HepG2 (cell line): ENCODE results near the gene CACNA2D3. TPM values are rescaled to one million over a fixed set of nuclear protein-coding genes. Genes with fewer than 3 reads are reported as not detected.

ENCODE experiments used
- ATAC-seq: fragments of 200-7000 bp; cut with Tn5 transposase; 3 replicates; pipeline ENCODE4 v1.9.1; 2020; ENCODE audit warnings: mild to moderate bottlenecking, moderate library complexity
- BruUV-seq: library from RNA; stranded (reverse); fragments of 400-500 nt; replicated peaks from 2 replicates; lab custom pipeline; 2021; lab: Mats Ljungman, UMichigan
- CTCF ChIA-PET: fragments of 300-600 bp; formaldehyde crosslinking; extraction: SDS; loops from one replicate; lab custom pipeline; 2021; ENCODE audit warnings: low total read pairs, inconsistent platforms, low intra/inter-chr PET ratio; lab: Yijun Ruan, JAX
- POLR2A ChIA-PET: fragments of 350-600 bp; sonication (Branson Sonifier 250); formaldehyde crosslinking; loops from one replicate; lab custom pipeline; 2020; ENCODE audit warnings: antibody characterized with exemption, inconsistent platforms; lab: Yijun Ruan, JAX
- DNase-seq: peaks from one replicate; pipeline ENCODE4 v3.0.0-alpha.2; 2015; ENCODE audit warnings: low spot score
- FAIRE-seq: peaks from 3 replicates; lab custom pipeline; 2011; peaks lifted over from hg19 to GRCh38; lab: Jason Lieb, UNC
- H2AFZ ChIP-seq: one replicate; pipeline ENCODE4 v1.6.1; 2011; ENCODE audit warnings: low read length, inconsistent platforms
- H3K27ac ChIP-seq: fragments of 300-600 bp; 3 replicates; pipeline ENCODE4 v1.8.0; 2011; ENCODE audit warnings: mixed run types, mild to moderate bottlenecking, mixed read lengths, low read length, inconsistent platforms; ENCODE audit not compliant: insufficient read depth; ENCODE audit errors: extremely low read length
- H3K27me3 ChIP-seq, 2 experiments: fragments of 200-600 bp in 1 of 2; 2 replicates in 1 of 2; 3 replicates in 1 of 2; pipeline versions ENCODE4 v1.6.0 to v1.8.0; 2011; ENCODE audit warnings: low read length in 2 of 2, mild to moderate bottlenecking in 2 of 2, moderate library complexity in 2 of 2, inconsistent platforms in 1 of 2; ENCODE audit not compliant: insufficient read depth in 2 of 2, control insufficient read depth in 1 of 2
- H3K36me3 ChIP-seq, 2 experiments: fragments of 200-600 bp in 1 of 2; replicated peaks in 1 of 2; 2 replicates in 1 of 2; 3 replicates in 1 of 2; pipeline versions ENCODE4 v1.5.1 to v1.8.0; 2011; ENCODE audit warnings: low read length in 2 of 2, inconsistent platforms in 1 of 2; ENCODE audit not compliant: insufficient read depth in 2 of 2, control insufficient read depth in 1 of 2
- H3K4me1 ChIP-seq: 2 replicates; pipeline ENCODE4 v1.5.1; 2012; ENCODE audit warnings: low read length, inconsistent platforms; ENCODE audit not compliant: insufficient read depth
- H3K4me2 ChIP-seq: 2 replicates; pipeline ENCODE4 v1.6.0; 2011; ENCODE audit warnings: low read depth, low read length, inconsistent platforms
- H3K4me3 ChIP-seq, 3 experiments: fragments of 200-600 bp in 1 of 3; sonication (generic), shearing (Covaris generic) in 1 of 3; replicated peaks in 1 of 3; 2 replicates each; pipeline ENCODE4 v1.5.1; 2011 to 2016; ENCODE audit warnings: low read length in 3 of 3, inconsistent platforms in 2 of 3, low read depth in 2 of 3, mild to moderate bottlenecking in 2 of 3, control low read depth in 1 of 3, mixed read lengths in 1 of 3; ENCODE audit not compliant: insufficient read depth in 1 of 3
- H3K79me2 ChIP-seq: one replicate; pipeline ENCODE4 v1.6.1; 2011; ENCODE audit warnings: low read length, inconsistent platforms; ENCODE audit not compliant: insufficient read depth
- H3K9ac ChIP-seq: 2 replicates; pipeline ENCODE4 v1.6.0; 2011; ENCODE audit warnings: mild to moderate bottlenecking, low read depth, low read length, inconsistent platforms; ENCODE audit not compliant: insufficient read depth
- H3K9me3 ChIP-seq: 2 replicates; pipeline ENCODE4 v1.5.1; 2012; ENCODE audit warnings: mild to moderate bottlenecking, low read length
- H4K20me1 ChIP-seq: 2 replicates; pipeline ENCODE4 v1.6.0; 2011; ENCODE audit warnings: inconsistent platforms, mild to moderate bottlenecking, low read length, moderate library complexity; ENCODE audit not compliant: insufficient read depth
- ATF7-NPFF ChIP-seq: sonication (generic); formaldehyde crosslinking; IDR thresholded peaks from 2 replicates; pipeline ENCODE4 v1.8.1; 2023; ENCODE audit warnings: mild to moderate bottlenecking, low read depth, missing genetic modification reagents, moderate library complexity
- DMAP1 ChIP-seq: IDR thresholded peaks from 2 replicates; pipeline ENCODE4 v1.6.1; 2016
- GFI1 ChIP-seq: sonication (generic); formaldehyde crosslinking; IDR thresholded peaks from 2 replicates; pipeline ENCODE4 v1.5.0; 2020; ENCODE audit warnings: missing genetic modification reagents, mild to moderate bottlenecking, borderline replicate concordance
- HDAC1 ChIP-seq: sonication (generic); formaldehyde crosslinking; IDR thresholded peaks from 2 replicates; pipeline ENCODE4 v1.5.1; 2020; ENCODE audit warnings: mild to moderate bottlenecking, missing genetic modification reagents
- NR3C1 ChIP-seq: sonication (generic); formaldehyde crosslinking; IDR thresholded peaks from 2 replicates; pipeline ENCODE4 v1.4.0; 2020; ENCODE audit warnings: missing genetic modification reagents
- SNAPC2 ChIP-seq: sonication (generic); formaldehyde crosslinking; IDR thresholded peaks from 2 replicates; pipeline ENCODE4 v1.8.1; 2022; ENCODE audit warnings: mild to moderate bottlenecking, missing genetic modification reagents
- SRF ChIP-seq: IDR thresholded peaks from 2 replicates; pipeline ENCODE4 v1.6.1; 2011; ENCODE audit warnings: mild to moderate bottlenecking, low read depth, low read length, moderate library complexity
- ZNF326 ChIP-seq: sonication (generic); formaldehyde crosslinking; IDR thresholded peaks from 2 replicates; pipeline ENCODE4 v1.4.0; 2020; ENCODE audit warnings: missing genetic modification reagents, borderline replicate concordance
- ZNF44 ChIP-seq: sonication (generic); formaldehyde crosslinking; IDR thresholded peaks from 2 replicates; pipeline ENCODE4 v1.5.1; 2020; ENCODE audit warnings: mild to moderate bottlenecking, missing genetic modification reagents
- ZSCAN12 ChIP-seq: sonication (generic); formaldehyde crosslinking; IDR thresholded peaks from 2 replicates; pipeline ENCODE4 v1.9.0; 2021; ENCODE audit warnings: mild to moderate bottlenecking, missing genetic modification reagents
- WGBS: methylation state at CpG from one replicate; pipeline ENCODE4 v1.1.6; 2017; ENCODE audit warnings: low lambda C conversion rate; 5-methylcytosine and 5-hydroxymethylcytosine counted together
- in situ Hi-C: cut with HindIII; loops from 2 replicates; pipeline ENCODE4 v1.10.0; 2017; ENCODE audit warnings: low pct_unique_long_range_greater_than_20kb; ENCODE audit not compliant: extremely low pct_ligation_motif_present
- intact Hi-C: fragments of 100-400 bp; cut with micrococcal nuclease; formaldehyde crosslinking; loops from one replicate; pipeline ENCODE4 v1.10.0; 2022; ENCODE audit not compliant: unreplicated experiment
- polyA plus RNA-seq, 8 experiments: library from polyadenylated mRNA; depleted of rRNA in 3 of 8; stranded (reverse) in 7 of 8; unstranded in 1 of 8; fragments of >200 nt; fragmentation: Illumina TruSeq in 4 of 8; extraction: Trizol in 4 of 8; gene quantifications; 2 replicates each; pipeline versions ENCODE4 v1.2.1 to v1.2.3, GENCODE V29; 2011 to 2016; ENCODE audit warnings: low read depth in 4 of 8, missing spikeins in 1 of 8, mixed read lengths in 1 of 8; ENCODE audit not compliant: insufficient read depth in 1 of 8
- total RNA-seq, 5 experiments: library from RNA; depleted of rRNA; stranded (reverse); fragments of >200 nt; fragmentation: Illumina TruSeq; extraction: Trizol; gene quantifications; 2 replicates each; pipeline ENCODE4 v1.2.3, GENCODE V29; 2016; ENCODE audit warnings: low read depth in 1 of 5
- TF ChIP-seq, protein P1 (sequence below): sonication (generic); formaldehyde crosslinking; IDR thresholded peaks from 2 replicates; pipeline ENCODE4 v1.8.0; 2022; ENCODE audit warnings: missing genetic modification reagents, mild to moderate bottlenecking, borderline replicate concordance
- TF ChIP-seq, protein P2 (sequence below): sonication (generic); formaldehyde crosslinking; IDR thresholded peaks from 2 replicates; pipeline ENCODE4 v1.4.0; 2020; ENCODE audit warnings: missing genetic modification reagents

CACNA2D3 gene
- total and polyA plus RNA-seq, 2 of the 13 experiments (the other 11 are each of a cell fraction or from before 2014, with no cell fraction given) = not detected

DNA sequence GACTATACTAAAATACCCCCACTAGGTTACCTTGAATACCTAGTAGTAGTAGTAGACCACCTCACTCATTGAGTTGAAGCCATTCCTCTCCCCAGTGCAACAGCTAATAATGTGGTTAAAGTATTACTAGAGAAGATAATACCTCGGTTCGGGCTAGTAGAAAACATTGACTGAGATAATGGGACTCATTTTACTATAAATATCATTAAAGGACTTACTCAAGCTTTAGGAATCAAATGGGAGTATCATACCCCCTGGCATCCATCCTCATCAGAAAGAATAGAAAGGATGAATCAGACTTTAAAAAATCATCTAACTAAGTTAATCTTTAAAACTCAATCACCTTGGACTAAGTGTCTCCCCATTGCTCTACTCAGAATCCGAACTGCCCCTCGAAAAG is 49.0 kb upstream of the CACNA2D3 start:
- 12% methylated on average over 4 of the region's 4 CpGs for WGBS
- no peak for FAIRE-seq
- no peak overlapping the region for H3K27ac ChIP-seq
- no TSS peak for BruUV-seq
- no peak for DNase-seq
- H4K20me1 ChIP-seq = no peaks in the 10 kb centered on the region
- no peaks in the 10 kb centered on the region for H3K4me1 ChIP-seq
- in situ Hi-C loops = no loop called here
- no peak overlapping the region for H3K4me2 ChIP-seq
- no peak overlapping the region for H3K9ac ChIP-seq
- no peaks in the 10 kb centered on the region for H3K9me3 ChIP-seq
- intact Hi-C loops = no loop called here
- ChIA-PET POLR2A (no interaction called here), CTCF (no interaction called here)
- no peaks in the 10 kb centered on the region for H3K79me2 ChIP-seq
- H3K27me3 ChIP-seq = peaks cover 0 to 15% of the 10 kb centered on the region in 2 experiments; a peak in 3 of 5 replicates
- H3K4me3 ChIP-seq = no peak overlapping the region
- H3K36me3 ChIP-seq = no peaks in the 10 kb centered on the region
- TF ChIP-seq HDAC1 = no peak
- TF ChIP-seq, protein P1, sequence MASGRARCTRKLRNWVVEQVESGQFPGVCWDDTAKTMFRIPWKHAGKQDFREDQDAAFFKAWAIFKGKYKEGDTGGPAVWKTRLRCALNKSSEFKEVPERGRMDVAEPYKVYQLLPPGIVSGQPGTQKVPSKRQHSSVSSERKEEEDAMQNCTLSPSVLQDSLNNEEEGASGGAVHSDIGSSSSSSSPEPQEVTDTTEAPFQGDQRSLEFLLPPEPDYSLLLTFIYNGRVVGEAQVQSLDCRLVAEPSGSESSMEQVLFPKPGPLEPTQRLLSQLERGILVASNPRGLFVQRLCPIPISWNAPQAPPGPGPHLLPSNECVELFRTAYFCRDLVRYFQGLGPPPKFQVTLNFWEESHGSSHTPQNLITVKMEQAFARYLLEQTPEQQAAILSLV (CRISPR knock-in tag) = no peak
- TF ChIP-seq ATF7-NPFF (CRISPR knock-in tag) = no peak
- TF ChIP-seq ZNF44 = no peak
- no peak for TF ChIP-seq ZNF326
- TF ChIP-seq DMAP1 = no peak
- no peak for TF ChIP-seq ZSCAN12 (CRISPR knock-in tag)
- TF ChIP-seq, protein P2, sequence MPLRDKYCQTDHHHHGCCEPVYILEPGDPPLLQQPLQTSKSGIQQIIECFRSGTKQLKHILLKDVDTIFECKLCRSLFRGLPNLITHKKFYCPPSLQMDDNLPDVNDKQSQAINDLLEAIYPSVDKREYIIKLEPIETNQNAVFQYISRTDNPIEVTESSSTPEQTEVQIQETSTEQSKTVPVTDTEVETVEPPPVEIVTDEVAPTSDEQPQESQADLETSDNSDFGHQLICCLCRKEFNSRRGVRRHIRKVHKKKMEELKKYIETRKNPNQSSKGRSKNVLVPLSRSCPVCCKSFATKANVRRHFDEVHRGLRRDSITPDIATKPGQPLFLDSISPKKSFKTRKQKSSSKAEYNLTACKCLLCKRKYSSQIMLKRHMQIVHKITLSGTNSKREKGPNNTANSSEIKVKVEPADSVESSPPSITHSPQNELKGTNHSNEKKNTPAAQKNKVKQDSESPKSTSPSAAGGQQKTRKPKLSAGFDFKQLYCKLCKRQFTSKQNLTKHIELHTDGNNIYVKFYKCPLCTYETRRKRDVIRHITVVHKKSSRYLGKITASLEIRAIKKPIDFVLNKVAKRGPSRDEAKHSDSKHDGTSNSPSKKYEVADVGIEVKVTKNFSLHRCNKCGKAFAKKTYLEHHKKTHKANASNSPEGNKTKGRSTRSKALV = no peak
- no peak for TF ChIP-seq NR3C1 (CRISPR knock-in tag)
- no peak for TF ChIP-seq SNAPC2 (CRISPR knock-in tag)
- TF ChIP-seq GFI1 (CRISPR knock-in tag) = no peak
- TF ChIP-seq SRF = no peak
- no peak for ATAC-seq
- H2AFZ ChIP-seq = no peak overlapping the region
